Neural progenitor cell (in vitro differentiated cells): ENCODE data around the gene IL17RE. TPM values are rescaled to one million over a fixed set of nuclear protein-coding genes. Genes with fewer than 3 reads are reported as not detected.

Experiments used
- DNase-seq: peaks from one replicate; pipeline ENCODE4 v3.0.0-alpha.2; 2016; ENCODE audit warnings: low spot score
- H2AFZ ChIP-seq: fragments of 200-600 bp; sonication (generic); replicated peaks from 2 replicates; pipeline ENCODE4 v1.6.1; 2016; ENCODE audit warnings: antibody characterized with exemption
- H3F3A ChIP-seq: fragments of 200-600 bp; sonication (generic); 2 replicates; pipeline ENCODE4 v1.6.1; 2016; ENCODE audit warnings: antibody characterized with exemption, low read depth
- H3K27ac ChIP-seq: fragments of 200-600 bp; sonication (generic); 2 replicates; pipeline ENCODE4 v1.5.1; 2016; ENCODE audit warnings: mild to moderate bottlenecking
- H3K27me3 ChIP-seq: fragments of 200-600 bp; sonication (generic); 2 replicates; pipeline ENCODE4 v1.6.1; 2016; ENCODE audit warnings: mild to moderate bottlenecking, moderate library complexity
- H3K36me3 ChIP-seq: fragments of 200-600 bp; sonication (generic); 2 replicates; pipeline ENCODE4 v1.5.1; 2016
- H3K4me1 ChIP-seq: fragments of 200-600 bp; sonication (generic); 2 replicates; pipeline ENCODE4 v1.6.1; 2016; ENCODE audit warnings: mixed run types
- H3K4me2 ChIP-seq: fragments of 200-600 bp; sonication (generic); 2 replicates; pipeline ENCODE4 v1.6.1; 2016
- H3K4me3 ChIP-seq: fragments of 200-600 bp; sonication (generic); 2 replicates; pipeline ENCODE4 v1.5.1; 2016
- H3K79me2 ChIP-seq: fragments of 200-600 bp; sonication (generic); 2 replicates; pipeline ENCODE4 v1.6.1; 2016; ENCODE audit warnings: low read depth
- H3K9ac ChIP-seq: fragments of 200-600 bp; sonication (generic); 2 replicates; pipeline ENCODE4 v1.6.1; 2016
- H3K9me3 ChIP-seq: fragments of 200-600 bp; sonication (generic); 2 replicates; pipeline ENCODE4 v1.5.1; 2016; ENCODE audit warnings: low read depth
- H4K20me1 ChIP-seq: fragments of 200-600 bp; sonication (generic); 2 replicates; pipeline ENCODE4 v1.6.1; 2016; ENCODE audit warnings: low read depth
- H3K27ac Mint-ChIP-seq: 3 replicates; pipeline ENCODE4 v1.8.0; 2021; ENCODE audit warnings: mixed read lengths
- H3K27me3 Mint-ChIP-seq: 2 replicates; pipeline ENCODE4 v1.8.0; 2022; ENCODE audit warnings: low read depth, mild to moderate bottlenecking, inconsistent platforms, moderate library complexity, mixed read lengths; ENCODE audit not compliant: insufficient read depth
- H3K36me3 Mint-ChIP-seq: 3 replicates; pipeline ENCODE4 v1.8.0; 2021; ENCODE audit warnings: mixed read lengths
- H3K4me1 Mint-ChIP-seq: 3 replicates; pipeline ENCODE4 v1.8.0; 2021; ENCODE audit warnings: mixed read lengths
- H3K4me3 Mint-ChIP-seq: 3 replicates; pipeline ENCODE4 v1.8.0; 2021; ENCODE audit warnings: mild to moderate bottlenecking, moderate library complexity, mixed read lengths
- H3K9me3 Mint-ChIP-seq: 3 replicates; pipeline ENCODE4 v1.8.0; 2020; ENCODE audit warnings: mixed read lengths
- CTCF ChIP-seq: fragments of 200-600 bp; sonication (generic); IDR thresholded peaks from 2 replicates; pipeline ENCODE4 v1.5.1; 2017; ENCODE audit warnings: antibody characterized with exemption, mild to moderate bottlenecking
- EZH2 ChIP-seq: fragments of 200-600 bp; sonication (generic); IDR thresholded peaks from 2 replicates; pipeline ENCODE4 v1.6.1; 2017; ENCODE audit warnings: antibody characterized with exemption, mild to moderate bottlenecking, moderate library complexity
- EZH2phosphoT487 ChIP-seq: fragments of 200-600 bp; sonication (generic); IDR thresholded peaks from 2 replicates; pipeline ENCODE4 v1.6.1; 2017; ENCODE audit warnings: antibody characterized with exemption
- total RNA-seq: library from RNA; depleted of rRNA; stranded (reverse); fragments of >200 nt; gene quantifications from 2 replicates; pipeline ENCODE4 v1.2.3, GENCODE V29; 2015; ENCODE audit warnings: low replicate concordance

Gene IL17RE
- total RNA-seq, 1 donor from 2014 or later: not detected

GRCh38 chr3:9933561-9934234 is 31.1 kb downstream of the IL17RE start, which contains the start of gene CRELD1:
TSS of gene CRELD1 (plus strand) at chr3:9933834. CDS start at chr3:9934439, 605 bp downstream.
- H3K4me3 ChIP-seq: peak within 1 kb of the TSS; percentile 60
- H4K20me1 ChIP-seq: no peaks in the 10 kb centered on the region
- no peak for TF ChIP-seq CTCF
- no peak for TF ChIP-seq EZH2phosphoT487
- TF ChIP-seq EZH2: no peak
- DNase-seq: peak; percentile 96
- peaks cover 8% of the 10 kb centered on the region for H3K4me1 ChIP-seq
- Mint-ChIP-seq H3K27ac (peak within 1 kb of the TSS; percentile 94), H3K36me3 (peaks cover 4% of the 10 kb centered on the region), H3K27me3 (no peaks in the 10 kb centered on the region), H3K4me3 (peak within 1 kb of the TSS; percentile 99), H3K4me1 (peaks cover 25% of the 10 kb centered on the region), H3K9me3 (no peaks in the 10 kb centered on the region)
- no peaks in the 10 kb centered on the region for H3K9me3 ChIP-seq
- H3K27me3 ChIP-seq: peaks cover 11% of the 10 kb centered on the region
- H3K4me2 ChIP-seq: peak within 1 kb of the TSS; percentile 83
- peak within 1 kb of the TSS; percentile 77 for H2AFZ ChIP-seq
- H3F3A ChIP-seq: peaks cover 14% of the 10 kb centered on the region
- peak within 1 kb of the TSS; percentile 88 for H3K9ac ChIP-seq
- H3K27ac ChIP-seq: peak within 1 kb of the TSS; percentile 80
- peaks cover 6% of the 10 kb centered on the region for H3K79me2 ChIP-seq
- H3K36me3 ChIP-seq: no peaks in the 10 kb centered on the region

DNA sequence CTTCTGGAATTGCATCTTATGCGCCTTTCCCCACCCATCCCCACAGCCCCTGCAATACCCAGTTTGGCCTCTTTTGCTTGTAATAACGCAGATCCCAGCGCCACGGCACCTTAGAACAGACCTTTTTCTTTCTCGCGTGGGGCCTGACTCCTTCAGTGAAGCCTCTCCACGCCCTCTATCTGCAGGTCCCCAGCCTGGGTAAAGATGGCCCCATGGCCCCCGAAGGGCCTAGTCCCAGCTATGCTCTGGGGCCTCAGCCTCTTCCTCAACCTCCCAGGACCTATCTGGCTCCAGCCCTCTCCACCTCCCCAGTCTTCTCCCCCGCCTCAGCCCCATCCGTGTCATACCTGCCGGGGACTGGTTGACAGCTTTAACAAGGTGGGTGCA is 31.6 kb downstream of the IL17RE start:
- Histone ChIP-seq H2AFZ (peak overlapping the region; percentile 59), H3K4me1 (peaks cover 8% of the 10 kb centered on the region), H3K9ac (peak overlapping the region; percentile 88), H3K4me2 (peak overlapping the region; percentile 83), H3K79me2 (peaks cover 6% of the 10 kb centered on the region), H4K20me1 (no peaks in the 10 kb centered on the region), H3K4me3 (peak overlapping the region; percentile 60), H3F3A (peaks cover 14% of the 10 kb centered on the region), H3K9me3 (no peaks in the 10 kb centered on the region), H3K27me3 (peaks cover 11% of the 10 kb centered on the region), H3K27ac (no peak overlapping the region), H3K36me3 (no peaks in the 10 kb centered on the region)
- Mint-ChIP-seq H3K27ac (peak overlapping the region; percentile 94), H3K36me3 (peaks cover 4% of the 10 kb centered on the region), H3K27me3 (no peaks in the 10 kb centered on the region), H3K4me3 (peak overlapping the region; percentile 99), H3K4me1 (peaks cover 26% of the 10 kb centered on the region), H3K9me3 (no peaks in the 10 kb centered on the region)
- TF ChIP-seq EZH2 (no peak), CTCF (peak; percentile 30)
- peak; percentile 50 for DNase-seq

DNA sequence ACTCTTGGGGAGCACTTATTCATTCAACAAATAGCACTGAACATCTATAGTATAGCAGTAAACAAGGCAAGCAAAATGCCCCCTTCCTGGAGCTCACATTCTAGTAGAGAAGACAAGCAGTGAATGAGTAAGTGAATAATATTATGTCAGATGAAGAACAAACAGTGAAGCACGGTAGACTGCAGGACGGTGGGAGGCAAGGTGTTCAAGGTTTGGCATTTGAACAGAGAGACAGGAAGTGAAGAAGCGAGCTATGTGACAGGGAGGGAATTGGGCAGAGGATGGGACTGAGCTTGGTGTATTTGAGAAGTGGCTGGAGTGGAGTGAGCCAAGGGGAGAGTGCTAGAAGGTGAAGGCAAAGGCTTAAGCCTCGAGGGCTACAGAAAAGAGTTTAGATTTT is 32.3 kb downstream of the IL17RE start:
- Histone ChIP-seq H2AFZ (no peak overlapping the region), H3K36me3 (no peaks in the 10 kb centered on the region), H4K20me1 (no peaks in the 10 kb centered on the region), H3K4me1 (peaks cover 8% of the 10 kb centered on the region), H3K9ac (no peak overlapping the region), H3F3A (peaks cover 14% of the 10 kb centered on the region), H3K27me3 (peaks cover 11% of the 10 kb centered on the region), H3K79me2 (peaks cover 6% of the 10 kb centered on the region), H3K9me3 (no peaks in the 10 kb centered on the region), H3K4me3 (no peak overlapping the region), H3K27ac (no peak overlapping the region), H3K4me2 (peak overlapping the region; percentile 83)
- H3K4me1 Mint-ChIP-seq: peaks cover 28% of the 10 kb centered on the region
- peaks cover 4% of the 10 kb centered on the region for H3K36me3 Mint-ChIP-seq
- no peak overlapping the region for H3K27ac Mint-ChIP-seq
- H3K27me3 Mint-ChIP-seq: no peaks in the 10 kb centered on the region
- TF ChIP-seq CTCF (no peak), EZH2phosphoT487 (no peak), EZH2 (no peak)
- no peak for DNase-seq
- peak overlapping the region; percentile 99 for H3K4me3 Mint-ChIP-seq
- H3K9me3 Mint-ChIP-seq: no peaks in the 10 kb centered on the region
